OCI-M2 (cell line): Measurements from ENCODE around the gene PDZD2.
"Not testable (repeated sequence)": the region's sequence is repeated elsewhere in the genome, so short reads cannot be mapped to it uniquely, and the experiment has no call there.

Experiments
- DNase-seq: peaks from one replicate; lab custom pipeline; 2025; ENCODE audit not compliant: unreplicated experiment; lab: John Stamatoyannopoulos, UW

The PDZD2 gene

GRCh38 chr5:31996909-31997308 is 358.0 kb downstream of the PDZD2 start:
- no peak for DNase-seq

- DNase-seq: no peak
These were observed 360.5 kb downstream of the PDZD2 start for GRCh38 chr5:31999470-31999869.

- no peak for DNase-seq
These were observed 361.8 kb downstream of the PDZD2 start for GRCh38 chr5:32000731-32001130.

- no peak for DNase-seq
These were observed 362.4 kb downstream of the PDZD2 start for GRCh38 chr5:32001284-32001683.

- no peak for DNase-seq
These were observed 362.8 kb downstream of the PDZD2 start for GRCh38 chr5:32001707-32002106.

- no peak for DNase-seq
These were observed 363.8 kb downstream of the PDZD2 start for GRCh38 chr5:32002755-32003154.

GRCh38 chr5:32003981-32004380 is 365.1 kb downstream of the PDZD2 start:
- DNase-seq: no peak

- DNase-seq: no peak
These were observed 365.5 kb downstream of the PDZD2 start for GRCh38 chr5:32004404-32004803.

- no peak for DNase-seq
These were observed 369.8 kb downstream of the PDZD2 start for GRCh38 chr5:32008746-32009145.

GRCh38 chr5:32013658-32014057 is 374.7 kb downstream of the PDZD2 start:
- no peak for DNase-seq

GRCh38 chr5:32014096-32014745 is 375.3 kb downstream of the PDZD2 start:
- DNase-seq: no peak

GRCh38 chr5:32015262-32015661 is 376.3 kb downstream of the PDZD2 start:
- not testable (repeated sequence) for DNase-seq

- DNase-seq: no peak
These were observed 378.9 kb downstream of the PDZD2 start for GRCh38 chr5:32017692-32018367.

- no peak for DNase-seq
These were observed 379.8 kb downstream of the PDZD2 start for GRCh38 chr5:32018476-32019436.

- no peak for DNase-seq
These were observed 381.3 kb downstream of the PDZD2 start for GRCh38 chr5:32020271-32020670.

GRCh38 chr5:32020946-32021345 is 382.0 kb downstream of the PDZD2 start:
- DNase-seq: no peak

GRCh38 chr5:32021771-32022170 is 382.8 kb downstream of the PDZD2 start:
- no peak for DNase-seq

GRCh38 chr5:32022638-32023037 is 383.7 kb downstream of the PDZD2 start:
- DNase-seq: no peak

- no peak for DNase-seq
These were observed 384.9 kb downstream of the PDZD2 start for GRCh38 chr5:32023816-32024215.

- no peak for DNase-seq
These were observed 385.8 kb downstream of the PDZD2 start for GRCh38 chr5:32024751-32025150.

- no peak for DNase-seq
These were observed 388.3 kb downstream of the PDZD2 start for GRCh38 chr5:32027093-32027716.
